GM12878 (cell line): Measurements from ENCODE around the gene KDM4C. TPM values are rescaled to one million over a fixed set of nuclear protein-coding genes. Genes with fewer than 3 reads are reported as not detected.

Source experiments
- ATAC-seq: fragments of 200-7000 bp; cut with Tn5 transposase; 3 replicates; pipeline ENCODE4 v1.9.1; 2020; ENCODE audit warnings: mild to moderate bottlenecking, moderate library complexity
- BruUV-seq: library from RNA; stranded (reverse); fragments of 400-500 nt; replicated peaks from 2 replicates; lab custom pipeline; 2021; lab: Mats Ljungman, UMichigan
- CTCF ChIA-PET: fragments of 300-600 bp; sonication (Branson Sonifier 250); formaldehyde crosslinking; extraction: SDS; loops from one replicate; lab custom pipeline; 2021; ENCODE audit warnings: inconsistent platforms; lab: Yijun Ruan, JAX
- POLR2A ChIA-PET: fragments of 350-600 bp; formaldehyde crosslinking; extraction: SDS; loops from one replicate; lab custom pipeline; 2021; ENCODE audit warnings: inconsistent platforms; lab: Charles Lee
- RAD21 ChIA-PET: fragments of 300-600 bp; sonication (Branson Sonifier 250); formaldehyde crosslinking; loops from one replicate; lab custom pipeline; 2023; ENCODE audit warnings: antibody characterized with exemption; ENCODE audit not compliant: unreplicated experiment; lab: Charles Lee
- SMC1A ChIA-PET: fragments of 300-600 bp; sonication (Branson Sonifier 250); formaldehyde crosslinking; loops from one replicate; lab custom pipeline; 2023; ENCODE audit not compliant: unreplicated experiment, uncharacterized antibody; lab: Charles Lee
- DNase-seq: peaks from one replicate; pipeline ENCODE4 v3.0.0-alpha.2; 2011; ENCODE audit warnings: low read depth, low spot score
- FAIRE-seq: peaks from 3 replicates; lab custom pipeline; 2011; peaks lifted over from hg19 to GRCh38; lab: Jason Lieb, UNC
- H2AFZ ChIP-seq: 2 replicates; pipeline ENCODE4 v1.6.0; 2011; ENCODE audit warnings: low read depth, low read length, control low read depth; ENCODE audit not compliant: control insufficient read depth
- H3K27ac ChIP-seq: 2 replicates; pipeline ENCODE4 v1.5.1; 2011; ENCODE audit warnings: control low read depth; ENCODE audit not compliant: control insufficient read depth, insufficient read depth
- H3K27me3 ChIP-seq, 2 experiments: replicated peaks in 1 of 2; 2 replicates each; pipeline versions ENCODE4 v1.6.0 to v1.6.1; 2011; ENCODE audit warnings: low read length in 1 of 2; ENCODE audit not compliant: control insufficient read depth in 2 of 2, insufficient read depth in 2 of 2
- H3K36me3 ChIP-seq, 2 experiments: 2 replicates each; pipeline ENCODE4 v1.5.1; 2011; ENCODE audit warnings: low read length in 1 of 2; ENCODE audit not compliant: control insufficient read depth in 2 of 2, insufficient read depth in 2 of 2
- H3K4me1 ChIP-seq: 2 replicates; pipeline ENCODE4 v1.6.1; 2011; ENCODE audit warnings: mild to moderate bottlenecking, low read length, moderate library complexity, mixed read lengths; ENCODE audit not compliant: control insufficient read depth, insufficient read depth
- H3K4me2 ChIP-seq: 2 replicates; pipeline ENCODE4 v1.6.0; 2011; ENCODE audit warnings: control low read depth; ENCODE audit not compliant: control insufficient read depth, insufficient read depth
- H3K4me3 ChIP-seq: fragments of 200-600 bp; sonication (generic); 2 replicates; pipeline ENCODE4 v1.5.1; 2016
- H3K79me2 ChIP-seq: 2 replicates; pipeline ENCODE4 v1.6.0; 2011; ENCODE audit warnings: low read length; ENCODE audit not compliant: control insufficient read depth, insufficient read depth
- H3K9ac ChIP-seq: 2 replicates; pipeline ENCODE4 v1.8.0; 2011; ENCODE audit warnings: low read length, control low read depth, mixed read lengths; ENCODE audit not compliant: control insufficient read depth, insufficient read depth
- H3K9me3 ChIP-seq: replicated peaks from 3 replicates; pipeline ENCODE4 v1.5.1; 2011; ENCODE audit warnings: mild to moderate bottlenecking, low read length; ENCODE audit not compliant: control insufficient read depth, insufficient read depth
- H4K20me1 ChIP-seq: 2 replicates; pipeline ENCODE4 v1.6.0; 2011; ENCODE audit not compliant: control insufficient read depth, insufficient read depth
- CEBPB ChIP-seq, 2 experiments: fragments of 150-350 bp in 1 of 2; IDR thresholded peaks; 2 replicates each; pipeline ENCODE4 v1.6.1; 2012 to 2014; ENCODE audit warnings: low read depth in 2 of 2, low read length in 2 of 2, borderline replicate concordance in 1 of 2, inconsistent platforms in 1 of 2
- CREB1 ChIP-seq: IDR thresholded peaks from 2 replicates; pipeline ENCODE4 v1.6.1; 2012; ENCODE audit warnings: low read depth, mild to moderate bottlenecking, inconsistent platforms
- NFYA ChIP-seq: IDR thresholded peaks from 2 replicates; pipeline ENCODE4 v1.6.1; 2011; ENCODE audit warnings: low read depth, mild to moderate bottlenecking, low read length, improper control_type of control experiment, borderline replicate concordance
- SP1 ChIP-seq: IDR thresholded peaks from one replicate; pipeline ENCODE4 v1.6.1; 2011; ENCODE audit warnings: low read depth, low read length
- WGBS: methylation state at CpG from one replicate; pipeline ENCODE4 v1.1.6; 2016; ENCODE audit warnings: low lambda C conversion rate; ENCODE audit not compliant: insufficient replicate concordance, insufficient coverage; ENCODE audit errors: missing lambda C conversion rate; 5-methylcytosine and 5-hydroxymethylcytosine counted together
- in situ Hi-C: fragments of 300-500 bp; cut with MboI; formaldehyde crosslinking; loops from 9 replicates; pipeline ENCODE4 v1.14.3; 2018; ENCODE audit warnings: mixed read lengths
- intact Hi-C: fragments of 100-400 bp; cut with micrococcal nuclease; formaldehyde crosslinking; loops from one replicate; pipeline ENCODE4 v1.14.2; 2022; ENCODE audit not compliant: unreplicated experiment
- polyA plus RNA-seq, 11 experiments: library from polyadenylated mRNA; depleted of rRNA in 4 of 11; unstranded in 6 of 11; stranded (reverse) in 5 of 11; fragments of >200 nt; fragmentation: Nextera tagmentation in 4 of 11; fragmentation: Illumina TruSeq in 1 of 11; extraction: Ambion mirVana in 4 of 11; extraction: Trizol in 1 of 11; gene quantifications; 1 replicate in 1 of 11; 2 replicates in 10 of 11; pipeline versions ENCODE4 v1.2.1 to v1.2.3, GENCODE V29; 2011 to 2016; ENCODE audit warnings: inconsistent platforms in 2 of 11, missing spikeins in 2 of 11, low read depth in 1 of 11
- total RNA-seq, 4 experiments: library from RNA; depleted of rRNA in 3 of 4; stranded (reverse); fragments of >200 nt in 3 of 4; fragmentation: Illumina TruSeq in 1 of 4; extraction: Trizol in 1 of 4; gene quantifications; 2 replicates each; pipeline versions ENCODE4 v1.2.1 to v1.2.3, GENCODE V29; 2013 to 2021

KDM4C gene
- total and polyA plus RNA-seq, 10 of the 15 experiments (the other 5 are each of a cell fraction or from before 2014, with no cell fraction given), result 6.8 to 41.2 (median 20.1) TPM

DNA sequence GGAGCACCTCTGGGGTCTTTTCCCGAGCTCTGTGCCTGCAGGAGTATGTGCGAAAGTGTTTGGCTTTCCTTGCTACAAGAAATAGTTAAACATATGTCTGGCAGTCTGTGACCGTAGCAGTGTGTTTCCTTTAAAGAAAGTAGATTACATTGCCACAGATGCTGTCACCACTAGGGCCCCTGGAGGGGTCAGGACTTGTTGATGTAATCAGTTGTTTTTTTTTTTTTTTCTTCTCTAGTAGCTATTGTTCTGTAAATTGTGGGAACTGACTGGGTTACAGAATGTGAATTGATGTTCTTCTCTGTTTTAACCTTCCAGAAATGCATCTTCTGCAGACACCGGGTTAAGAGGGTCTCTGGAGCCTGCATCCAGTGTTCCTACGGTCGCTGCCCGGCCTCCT is 345.6 kb downstream of the KDM4C start:
- Histone ChIP-seq H3K4me3 (no peak overlapping the region), H3K36me3 (peaks cover 4 to 11% of the 10 kb centered on the region in 2 experiments), H3K79me2 (no peaks in the 10 kb centered on the region), H3K4me2 (no peak overlapping the region), H3K9me3 (no peaks in the 10 kb centered on the region; the same call in 2 of the 3 replicates), H3K27ac (no peak overlapping the region), H3K27me3 (no peaks in the 10 kb centered on the region), H2AFZ (no peak overlapping the region), H4K20me1 (no peaks in the 10 kb centered on the region), H3K9ac (no peak overlapping the region), H3K4me1 (no peaks in the 10 kb centered on the region)
- ATAC-seq (no peak), DNase-seq (no peak), FAIRE-seq (no peak)
- SMC1A ChIA-PET, result interaction anchor here (1.5 kb wide), 1 partner anchor 8 kb away, joined by 4 read pairs; no protein-coding TSS in a partner anchor
- intact Hi-C loops (no loop called here), in situ Hi-C loops (no loop called here)
- 97% methylated on average over 7 of the region's 7 CpGs for WGBS
- CTCF ChIA-PET, result no interaction called here
- RAD21 ChIA-PET, result no interaction called here
- BruUV-seq, result no TSS peak
- POLR2A ChIA-PET, result no interaction called here
- no peak for TF ChIP-seq CREB1

DNA sequence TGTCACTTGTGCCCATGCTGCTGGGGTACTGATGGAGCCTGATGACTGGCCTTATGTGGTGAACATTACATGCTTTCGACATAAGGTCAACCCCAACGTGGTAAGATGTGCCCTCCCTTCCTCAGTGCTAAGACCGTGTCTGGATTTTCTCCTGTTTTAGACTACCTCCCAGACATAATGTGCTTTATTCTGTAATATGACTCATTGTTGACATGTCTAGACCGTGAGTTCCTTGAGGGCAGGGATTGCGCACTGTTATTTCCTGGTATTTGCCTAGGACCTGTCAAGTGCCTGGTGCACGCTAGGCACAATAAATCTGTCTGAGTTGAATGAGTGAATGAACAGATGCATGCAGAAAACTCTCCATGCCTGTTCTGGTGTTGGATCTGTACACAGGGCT is 346.0 kb downstream of the KDM4C start:
- ATAC-seq (no peak), FAIRE-seq (no peak), DNase-seq (no peak)
- H4K20me1 ChIP-seq, result no peaks in the 10 kb centered on the region
- no peak overlapping the region for H2AFZ ChIP-seq
- no TSS peak for BruUV-seq
- 100% methylated on average over 6 of the region's 6 CpGs for WGBS
- no peak overlapping the region for H3K4me2 ChIP-seq
- ChIA-PET POLR2A (interaction anchor here (0.5 kb wide), 1 partner anchor 36 kb away, joined by 4 read pairs; no protein-coding TSS in a partner anchor), SMC1A (interaction anchor here (1.1 to 1.5 kb wide), 2 partner anchors 9 to 52 kb away, joined by 3 to 4 read pairs; no protein-coding TSS in a partner anchor), RAD21 (no interaction called here), CTCF (no interaction called here)
- no peak overlapping the region for H3K9ac ChIP-seq
- intact Hi-C loops, result no loop called here
- no peaks in the 10 kb centered on the region for H3K27me3 ChIP-seq
- H3K79me2 ChIP-seq, result no peaks in the 10 kb centered on the region
- peaks cover 4 to 11% of the 10 kb centered on the region in 2 experiments for H3K36me3 ChIP-seq
- H3K9me3 ChIP-seq, result no peaks in the 10 kb centered on the region; the same call in 2 of the 3 replicates
- no peak overlapping the region for H3K27ac ChIP-seq
- TF ChIP-seq NFYA (no peak), CEBPB (IDR thresholded peaks at IDR 0.05; ENCODE audit: borderline replicate concordance in 1 of 2, low read depth in 2 of 2, low read length in 2 of 2) (no peak), SP1 (no peak)
- H3K4me3 ChIP-seq, result no peak overlapping the region
- in situ Hi-C loops, result no loop called here
- no peaks in the 10 kb centered on the region for H3K4me1 ChIP-seq
